Adrenal gland (tissue), 5 donors: ENCODE results near the gene DVL3.
"Not testable (repeated sequence)": the region's sequence is repeated elsewhere in the genome, so short reads cannot be mapped to it uniquely, and the experiment has no call there.

Experiments
- CTCF ChIP-seq, 6 experiments: fragments of 450-650 bp in 4 of 6; fragments of 200-600 bp in 2 of 6; sonication (generic) in 1 of 6; IDR thresholded peaks; 1 replicate in 5 of 6; 2 replicates in 1 of 6; pipeline versions ENCODE4 v1.5.1 to v1.8.0; 2016 to 2021; ENCODE audit warnings: antibody characterized with exemption in 6 of 6, mild to moderate bottlenecking in 2 of 6, moderate library complexity in 1 of 6
- POLR2A ChIP-seq, 2 donors: fragments of 450-650 bp; IDR thresholded peaks; one replicate each; pipeline ENCODE4 v1.6.1; 2017; ENCODE audit warnings: antibody characterized with exemption in 2 of 2, mild to moderate bottlenecking in 2 of 2, moderate library complexity in 1 of 2
- donor health status: DM: no; HTN: no; CAD: no.

GRCh38 chr3:184149770-184150169, 5.4 kb upstream of the DVL3 start:
- peak in 4 of 6 experiments; percentile 10 to 41 (median 17) for TF ChIP-seq CTCF (IDR thresholded peaks at IDR 0.05)
- TF ChIP-seq POLR2A (IDR thresholded peaks at IDR 0.05): not testable (repeated sequence)
